HTR-8/SVneo (cell line): Measurements from ENCODE around the gene AIRE.
"Not testable (repeated sequence)": the region's sequence is repeated elsewhere in the genome, so short reads cannot be mapped to it uniquely, and the experiment has no call there.

Experiments used
- DNase-seq: peaks from one replicate; pipeline ENCODE4 v3.0.0; 2011; ENCODE audit warnings: low spot score, mixed read lengths; ENCODE audit not compliant: insufficient read length
- FAIRE-seq: peaks from 2 replicates; lab custom pipeline; 2011; peaks lifted over from hg19 to GRCh38; lab: Jason Lieb, UNC

Gene AIRE

DNA sequence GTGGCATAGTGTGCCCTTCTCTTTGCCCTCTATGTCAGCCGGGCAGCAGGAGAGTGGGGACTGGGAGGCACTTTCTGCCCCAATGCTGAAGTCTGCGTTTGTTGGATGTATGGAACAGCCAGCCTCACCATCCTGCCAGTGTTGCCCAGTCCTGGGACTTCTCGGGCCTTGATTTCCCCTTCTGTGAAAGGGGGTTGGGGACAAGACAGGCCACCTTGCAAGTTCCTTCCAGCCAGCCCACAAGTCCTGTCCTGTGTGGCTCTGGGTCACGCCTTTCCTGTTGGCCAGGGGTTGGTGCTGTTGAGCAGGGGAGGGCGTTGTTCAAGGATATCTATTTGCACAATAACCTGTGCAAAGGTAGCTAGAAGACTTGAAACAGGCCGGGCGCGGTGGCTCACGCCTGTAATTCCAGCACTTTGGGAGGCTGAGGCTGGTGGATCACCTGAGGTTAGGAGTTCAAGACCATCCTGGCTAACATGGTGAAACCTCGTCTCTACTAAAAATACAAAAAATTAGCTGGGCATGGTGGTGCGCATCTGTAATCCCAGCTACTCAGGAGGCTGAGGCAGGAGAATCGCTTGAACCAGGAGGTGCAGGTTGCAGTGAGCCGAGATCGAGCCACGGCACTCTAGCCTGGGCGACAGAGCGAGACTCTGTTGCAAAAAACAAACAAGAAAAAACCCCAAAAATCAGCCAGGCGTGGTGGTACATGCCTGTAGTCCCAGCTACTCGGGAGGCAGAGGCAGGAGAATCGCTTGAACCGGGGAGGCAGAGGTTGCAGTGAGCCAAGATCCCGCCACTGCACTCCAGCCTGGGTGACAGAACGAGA lies 17.1 kb downstream of the AIRE start:
- not testable (repeated sequence) for DNase-seq, FAIRE-seq

GRCh38 chr21:44303490-44303981 lies 17.9 kb downstream of the AIRE start:
- FAIRE-seq: no peak
- DNase-seq: no peak

- DNase-seq: no peak
- FAIRE-seq: no peak
These were observed 18.4 kb downstream of the AIRE start for GRCh38 chr21:44304011-44304616.

DNA sequence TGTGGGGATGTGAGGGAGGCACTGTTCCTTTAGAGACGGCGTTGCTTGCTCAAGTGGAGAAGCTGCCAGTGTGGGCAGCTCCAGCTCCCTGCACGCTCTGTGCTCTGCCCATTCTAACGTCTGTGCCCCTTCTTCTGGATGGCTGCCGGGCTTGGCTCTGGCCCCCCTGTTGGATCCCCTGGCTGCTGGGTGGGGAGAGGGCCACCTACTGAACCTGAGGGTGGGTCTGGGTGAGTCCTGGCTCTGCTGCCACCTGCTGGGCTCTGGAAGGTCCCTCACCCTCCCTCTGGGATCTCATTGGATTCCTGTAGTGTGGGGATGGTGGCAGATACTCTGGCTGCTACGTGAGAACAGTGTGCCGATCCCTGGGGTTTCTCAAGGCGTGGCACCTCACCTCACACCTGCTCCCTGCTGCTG lies 19.2 kb downstream of the AIRE start:
- DNase-seq: peak; percentile 64
- FAIRE-seq: no peak

- FAIRE-seq (no peak), DNase-seq (no peak)
These were observed 20.0 kb downstream of the AIRE start for GRCh38 chr21:44305691-44306090.

DNA sequence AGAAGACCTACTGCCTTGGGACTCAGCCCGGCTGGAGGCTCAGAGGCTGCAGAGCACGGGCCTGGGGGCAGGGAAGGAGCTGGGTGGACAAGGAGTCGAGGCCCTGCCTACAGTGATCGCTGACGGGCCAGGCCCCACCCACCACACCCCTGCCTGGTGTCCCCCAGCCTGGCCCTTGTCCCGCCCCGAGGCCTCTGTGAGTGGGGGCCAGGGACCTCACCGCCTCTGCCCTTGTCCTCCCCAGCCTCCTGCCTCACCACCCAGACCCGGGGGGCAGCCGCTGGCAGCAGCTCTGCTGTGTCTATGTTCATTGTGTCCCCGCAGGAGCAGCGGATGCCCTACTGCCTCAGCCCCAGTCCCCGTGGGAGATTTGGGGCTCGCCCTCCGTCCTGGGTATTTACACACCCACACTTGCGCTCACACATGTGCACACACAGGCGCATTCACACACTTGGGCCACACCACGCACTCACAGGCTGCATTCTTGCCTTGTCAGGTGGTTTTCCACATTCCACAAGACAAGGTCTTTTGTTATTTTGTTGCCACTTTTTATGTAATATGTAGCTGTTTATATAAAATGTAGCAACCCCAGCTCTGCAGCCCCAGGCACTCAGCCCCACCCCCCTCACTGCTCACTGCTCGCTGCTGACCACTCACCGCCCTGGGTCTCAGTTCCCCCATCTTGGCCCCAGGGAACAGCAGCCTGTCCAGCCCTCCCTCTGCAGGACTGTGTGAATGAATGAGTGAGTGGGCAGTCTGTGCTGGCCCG lies 21.4 kb downstream of the AIRE start:
- DNase-seq (no peak), FAIRE-seq (no peak)

DNA sequence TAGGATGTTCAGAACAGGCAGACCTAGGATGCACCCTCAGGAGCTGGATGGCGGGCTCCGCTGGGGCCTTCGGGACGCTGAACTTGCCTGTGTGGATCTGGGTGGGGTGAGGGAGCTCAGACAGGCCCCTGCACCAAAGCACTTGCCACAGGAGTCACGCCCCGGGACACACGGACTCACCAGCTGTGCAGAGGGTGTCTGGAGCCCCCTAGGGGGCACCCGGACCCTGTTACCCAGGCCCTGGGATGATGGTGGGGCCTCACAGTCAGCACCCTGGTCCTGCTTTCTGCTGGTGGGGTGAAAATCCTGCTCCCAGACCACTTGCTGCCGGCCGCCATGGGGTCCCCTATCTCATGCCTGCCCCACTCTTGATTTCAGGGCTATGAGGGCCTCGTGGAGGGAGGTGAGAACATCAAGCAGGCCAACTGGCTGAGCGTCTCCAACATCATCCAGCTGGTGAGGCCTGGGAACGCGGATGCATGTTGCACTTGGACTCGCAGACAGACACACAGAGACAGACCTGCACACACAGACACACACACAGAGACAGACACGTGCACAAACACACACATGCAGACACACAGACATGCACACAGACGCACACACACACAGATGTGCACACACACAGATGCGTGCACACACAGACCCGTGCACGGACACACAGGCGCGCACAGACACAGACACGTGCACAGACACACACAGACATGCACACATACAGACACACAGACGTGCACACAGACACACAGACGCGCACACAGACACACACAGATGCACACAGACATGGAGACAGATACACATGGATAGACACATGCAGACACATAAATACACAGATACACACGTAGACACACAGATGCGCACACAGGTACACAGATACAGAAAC lies 25.2 kb downstream of the AIRE start:
- no peak for DNase-seq
- peak; percentile 93 for FAIRE-seq

DNA sequence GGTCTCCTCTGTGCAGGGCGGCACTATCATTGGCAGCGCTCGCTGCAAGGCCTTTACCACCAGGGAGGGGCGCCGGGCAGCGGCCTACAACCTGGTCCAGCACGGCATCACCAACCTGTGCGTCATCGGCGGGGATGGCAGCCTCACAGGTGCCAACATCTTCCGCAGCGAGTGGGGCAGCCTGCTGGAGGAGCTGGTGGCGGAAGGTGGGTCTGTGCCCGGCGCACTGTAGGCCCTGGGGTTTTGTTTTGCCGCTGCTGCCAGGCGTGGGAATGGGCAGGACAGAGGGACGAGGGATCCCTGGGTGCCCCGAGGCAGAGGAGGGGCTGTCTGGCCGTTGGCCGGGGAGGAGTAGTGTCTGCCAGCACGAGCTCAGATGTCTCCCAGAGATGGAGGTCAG lies 26.4 kb downstream of the AIRE start:
- FAIRE-seq: no peak
- DNase-seq: no peak

- no peak for FAIRE-seq
These were observed 27.0 kb downstream of the AIRE start for GRCh38 chr21:44312716-44313115.

DNA sequence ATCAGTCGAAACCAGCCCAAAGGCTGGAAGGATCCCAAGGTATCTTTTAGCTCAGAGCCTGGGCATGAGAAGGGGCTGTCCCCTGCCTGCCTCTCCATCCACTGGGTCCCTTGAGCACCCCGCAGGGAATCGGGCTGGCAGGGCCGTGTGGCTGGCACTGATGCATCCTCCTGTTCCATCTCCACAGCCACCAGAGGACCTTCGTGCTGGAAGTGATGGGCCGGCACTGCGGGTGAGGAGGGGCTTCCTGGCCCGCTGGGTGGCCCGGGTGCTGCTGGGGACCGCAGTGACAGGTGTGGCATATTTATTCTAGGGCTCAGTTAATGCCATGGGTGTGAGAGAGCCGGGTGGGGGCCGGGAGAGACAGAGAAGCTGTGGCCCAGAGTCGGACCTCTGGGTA lies 27.8 kb downstream of the AIRE start:
- no peak for DNase-seq
- no peak for FAIRE-seq

More at GRCh38 chr21:44312716-44313115, 27.0 kb downstream of the AIRE start:
- no peak for DNase-seq

GRCh38 chr21:44314128-44314527 lies 28.5 kb downstream of the AIRE start:
- DNase-seq: no peak
- no peak for FAIRE-seq

DNA sequence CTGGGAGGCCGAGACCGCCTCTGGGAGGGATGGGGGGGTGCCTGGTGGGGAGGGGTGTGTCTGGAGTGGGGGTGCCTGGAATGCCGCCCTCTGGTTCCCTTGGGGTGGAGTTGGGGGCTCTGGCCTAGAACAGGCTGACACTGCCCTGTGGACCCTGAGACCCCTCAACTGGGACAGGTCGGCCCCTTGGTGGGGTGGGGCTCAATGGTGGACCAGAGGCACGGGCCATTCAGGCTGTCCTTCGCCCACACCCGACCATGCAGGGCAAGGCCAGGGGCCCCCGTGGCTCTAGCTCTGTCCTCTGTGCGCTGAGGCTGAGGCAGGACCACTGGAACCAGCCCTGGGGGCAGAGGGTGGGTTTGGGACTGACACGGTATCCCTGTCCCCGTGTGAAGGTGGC lies 28.9 kb downstream of the AIRE start:
- no peak for FAIRE-seq
- no peak for DNase-seq

DNA sequence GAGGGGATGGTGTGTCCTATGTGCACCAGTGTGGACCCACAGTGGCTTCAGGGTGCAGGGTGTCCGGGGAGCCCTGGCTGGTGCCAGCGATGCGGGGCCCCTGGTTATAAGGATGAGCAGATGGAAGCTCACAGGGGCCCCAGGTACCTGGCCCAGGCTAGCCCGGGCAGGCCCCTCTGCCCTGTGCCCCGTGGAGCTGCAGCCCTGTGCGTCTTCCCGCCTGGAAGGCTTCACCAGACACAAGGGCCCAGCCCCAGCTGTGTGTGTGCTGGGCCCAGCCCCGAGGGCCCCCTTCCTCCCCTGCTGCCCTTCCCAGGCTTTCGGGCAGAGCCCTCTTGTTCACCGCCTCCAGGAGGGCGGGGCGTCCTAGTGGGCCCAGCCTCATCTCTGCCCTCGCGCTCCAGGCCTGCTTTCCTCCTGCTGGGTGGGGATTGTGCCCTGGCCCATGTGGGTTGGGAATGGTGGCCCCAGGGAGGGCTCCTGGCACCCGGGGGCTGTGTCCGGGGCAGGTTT lies 30.1 kb downstream of the AIRE start:
- FAIRE-seq: no peak

GRCh38 chr21:44316277-44316900 lies 30.7 kb downstream of the AIRE start:
- FAIRE-seq: peak; percentile 78
- DNase-seq: no peak

More for the DNA sequence above, 30.1 kb downstream of the AIRE start:
- no peak for DNase-seq

DNA sequence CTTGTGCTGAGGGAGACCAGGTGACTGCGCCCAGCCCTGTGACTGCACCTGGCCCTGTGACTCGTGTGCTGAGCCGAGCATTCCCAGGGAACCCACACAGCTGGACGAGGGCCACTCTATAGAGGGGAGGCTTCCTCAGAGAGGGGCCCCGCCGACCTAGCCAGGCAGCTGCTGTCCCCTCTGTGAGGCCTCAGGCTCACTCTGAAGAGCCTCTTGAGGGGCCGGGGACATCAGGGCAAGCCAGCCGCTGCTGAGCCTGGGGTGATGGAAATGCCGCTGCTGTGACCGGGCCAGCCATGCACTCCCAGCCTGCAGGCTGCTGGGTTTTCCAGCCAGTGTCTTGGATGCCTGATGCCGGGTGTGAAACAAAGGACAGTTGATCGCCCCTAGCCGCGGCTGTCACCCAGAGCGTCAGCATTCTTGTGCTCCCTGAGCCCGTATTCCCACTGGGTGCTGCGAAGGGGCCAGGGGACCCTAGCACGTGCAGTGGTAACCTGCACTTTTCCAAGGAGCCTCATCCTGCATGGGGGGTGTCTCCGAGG lies 31.6 kb downstream of the AIRE start:
- DNase-seq: no peak
- FAIRE-seq: no peak

DNA sequence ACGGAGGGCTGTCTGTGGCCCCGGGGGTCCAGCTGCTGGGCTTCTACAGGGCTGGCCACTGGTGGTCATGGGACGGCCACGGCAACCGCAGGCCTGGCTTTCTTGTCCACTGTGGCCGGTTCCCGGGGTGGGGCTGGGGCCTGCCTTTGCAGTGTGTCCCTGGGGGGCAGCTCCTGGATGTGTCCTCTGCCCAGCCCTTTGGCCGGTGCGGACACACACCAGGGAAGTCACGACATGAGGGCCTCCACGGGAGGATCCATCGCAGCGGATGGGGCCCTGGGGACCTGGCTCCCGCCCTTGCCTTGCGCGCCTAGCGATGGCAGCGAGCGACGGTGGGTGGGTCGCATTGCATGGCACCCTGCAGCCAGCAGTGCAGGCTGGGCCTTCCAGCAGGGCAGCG lies 32.2 kb downstream of the AIRE start:
- FAIRE-seq (no peak), DNase-seq (no peak)

GRCh38 chr21:44318489-44319285 lies 33.0 kb downstream of the AIRE start:
- DNase-seq (no peak), FAIRE-seq (no peak)

DNA sequence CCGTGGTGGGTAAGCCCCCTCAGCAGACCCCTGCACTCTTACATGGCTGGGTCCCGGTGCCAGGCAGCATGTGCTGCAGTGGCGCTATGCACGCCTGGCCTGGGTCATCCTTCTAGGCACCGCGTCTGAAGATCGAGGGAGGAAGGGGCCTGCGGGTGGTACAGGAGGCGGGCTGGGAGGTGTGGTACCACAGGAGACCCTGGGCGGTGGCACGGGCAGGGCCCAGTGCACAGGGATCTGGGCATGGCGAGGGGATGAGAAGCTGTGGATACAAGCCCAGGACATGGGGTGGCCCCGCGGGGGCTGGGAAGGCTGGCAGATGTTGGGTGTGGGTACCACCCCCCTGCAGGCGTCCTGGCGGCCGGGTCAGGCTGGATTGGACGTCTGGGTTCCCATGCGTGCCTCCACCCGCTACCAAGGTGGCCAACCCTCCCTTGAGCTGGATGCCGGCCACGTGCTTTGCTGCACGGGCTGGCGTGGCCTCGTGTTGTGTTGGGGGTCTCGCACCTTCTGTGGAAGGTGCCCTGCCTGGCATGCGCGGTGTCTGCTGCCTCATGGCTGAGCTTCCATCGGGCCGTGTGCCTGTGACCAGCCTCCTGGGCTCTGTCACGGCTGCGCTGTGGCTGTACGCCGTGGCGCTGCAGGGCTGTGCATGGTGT lies 33.9 kb downstream of the AIRE start:
- FAIRE-seq (no peak), DNase-seq (no peak)
